IPS-11a (cell line): ENCODE data around the gene STX8.
"Not testable (repeated sequence)": the region's sequence is repeated elsewhere in the genome, so short reads cannot be mapped to it uniquely, and the experiment has no call there.

ENCODE experiments used
- H3K4me3 ChIP-seq: one replicate; pipeline ENCODE4 v1.5.1; 2013; ENCODE audit warnings: low read depth, low read length, control low read depth

The STX8 gene

DNA sequence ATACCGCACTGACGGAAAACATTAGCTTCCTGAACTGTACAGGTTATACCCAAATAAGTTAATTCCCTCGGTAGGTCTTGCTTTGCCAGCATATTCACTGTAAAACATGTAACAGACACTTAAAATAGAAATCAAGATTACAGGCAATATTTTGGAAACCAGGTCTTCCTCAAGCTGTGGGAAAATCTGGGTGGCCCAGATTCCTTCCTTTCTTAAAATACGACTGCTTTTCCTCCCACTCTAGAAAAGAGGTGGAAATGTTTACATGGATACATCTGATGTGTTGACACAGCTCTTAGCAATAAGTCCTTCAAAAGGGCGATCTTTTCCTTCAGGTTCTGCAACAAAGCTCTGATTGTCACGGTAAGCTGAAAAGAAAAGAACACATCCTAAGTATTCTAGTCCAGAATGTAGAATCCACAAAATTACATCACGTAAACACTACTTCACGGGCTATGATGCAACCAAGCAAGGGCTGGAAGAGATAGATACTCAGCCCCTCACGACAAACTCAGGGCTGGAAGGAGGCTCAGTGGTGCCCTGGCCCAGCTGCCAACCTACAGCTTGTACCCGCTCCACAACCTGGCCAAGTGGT, 18.4 kb downstream of the STX8 start:
- H3K4me3 ChIP-seq, result no peak overlapping the region

DNA sequence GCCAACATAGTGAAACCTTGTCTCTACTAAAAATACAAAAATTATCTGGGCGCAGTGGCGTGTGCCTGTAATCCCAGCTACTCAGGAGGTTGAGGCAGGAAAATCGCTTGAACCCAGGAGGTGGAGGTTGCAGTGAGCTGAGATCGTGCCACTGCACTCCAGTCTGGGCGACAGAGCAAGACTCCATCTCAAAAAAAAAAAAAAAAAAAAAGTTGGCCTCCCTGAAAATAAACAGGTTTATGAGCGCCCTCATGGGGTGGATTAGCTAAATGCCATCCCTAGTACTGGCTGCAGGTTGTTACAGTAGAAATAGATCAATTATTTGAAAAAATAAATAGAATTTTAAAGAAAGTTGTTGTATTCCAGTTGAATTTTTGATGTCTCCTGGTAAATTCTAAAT, 20.9 kb downstream of the STX8 start:
- not testable (repeated sequence) for H3K4me3 ChIP-seq

DNA sequence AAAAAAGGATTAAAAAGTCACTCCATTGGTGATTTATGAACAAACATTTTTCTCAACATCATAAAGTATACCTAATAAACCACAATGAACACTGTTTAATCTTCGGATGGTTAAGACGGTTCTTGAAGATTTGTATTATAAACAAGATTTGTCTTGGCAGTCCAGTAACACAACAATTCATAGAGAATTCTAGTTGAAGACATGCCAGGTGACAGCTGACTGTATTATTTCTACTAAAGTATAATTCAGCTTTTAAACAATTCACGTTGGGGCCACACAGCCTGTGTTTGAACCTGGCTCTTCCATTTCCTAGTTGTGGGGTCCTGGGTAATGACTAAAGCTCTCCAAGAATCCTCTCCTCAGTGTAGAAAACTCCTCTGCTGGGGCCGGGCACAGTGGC, 22.0 kb downstream of the STX8 start:
- H3K4me3 ChIP-seq, result no peak overlapping the region

DNA sequence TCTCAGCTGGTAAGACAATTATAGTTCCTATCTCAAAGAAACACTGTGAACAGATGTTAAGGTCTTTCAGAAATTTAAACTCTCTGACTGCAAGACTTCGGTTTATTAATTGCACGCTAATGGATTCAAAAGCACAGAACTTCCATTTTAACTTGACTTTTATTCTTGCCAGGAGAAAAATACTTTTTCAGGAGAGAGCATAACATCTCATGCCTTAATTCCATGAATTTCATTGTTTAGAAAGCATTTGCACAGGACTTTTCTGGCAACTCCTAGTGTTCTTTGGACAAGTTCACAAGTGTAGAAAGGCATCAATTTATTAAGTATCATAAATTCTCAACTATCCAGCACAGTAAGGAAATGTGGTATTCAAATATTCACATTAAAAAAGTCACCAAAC, 22.4 kb downstream of the STX8 start:
- H3K4me3 ChIP-seq, result no peak overlapping the region

DNA sequence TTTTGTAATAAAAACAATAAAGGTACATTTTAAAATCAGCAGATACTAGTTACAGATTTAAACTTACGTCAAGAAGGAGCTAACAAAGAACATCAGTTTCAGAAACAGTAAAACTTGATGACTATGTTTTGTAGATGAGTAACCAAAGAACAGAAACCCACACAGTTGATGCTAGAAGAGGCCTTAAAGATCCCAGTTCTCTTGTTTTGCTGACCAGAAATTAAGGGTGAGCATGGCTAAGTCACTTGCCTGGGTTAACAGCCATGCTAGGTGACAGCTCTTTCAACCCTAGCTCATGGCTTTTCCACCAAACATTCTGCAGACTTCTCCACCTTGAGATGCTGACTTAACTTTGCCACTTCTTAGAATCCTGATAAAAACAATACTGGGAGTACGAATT, 26.4 kb downstream of the STX8 start:
- no peak overlapping the region for H3K4me3 ChIP-seq

DNA sequence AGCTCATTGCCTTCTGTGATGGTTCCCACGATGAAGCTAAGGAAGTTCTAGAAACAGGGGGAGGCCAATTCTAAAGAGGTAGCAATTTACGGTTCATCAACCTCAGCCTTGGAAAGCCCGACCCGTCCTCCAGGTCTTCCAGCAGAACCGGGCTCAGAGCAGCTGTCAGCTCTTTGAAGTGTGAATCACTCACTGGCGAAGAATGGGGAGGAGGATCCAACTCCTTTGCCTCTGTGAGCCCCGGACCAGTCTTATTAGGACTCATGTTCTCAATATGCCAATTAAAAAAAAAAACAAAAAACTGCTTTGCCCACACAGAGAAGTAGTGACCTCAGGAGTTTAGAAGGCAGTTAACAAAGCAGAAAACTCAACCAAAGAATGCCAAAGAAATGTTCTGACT, 31.4 kb downstream of the STX8 start:
- H3K4me3 ChIP-seq, result no peak overlapping the region

DNA sequence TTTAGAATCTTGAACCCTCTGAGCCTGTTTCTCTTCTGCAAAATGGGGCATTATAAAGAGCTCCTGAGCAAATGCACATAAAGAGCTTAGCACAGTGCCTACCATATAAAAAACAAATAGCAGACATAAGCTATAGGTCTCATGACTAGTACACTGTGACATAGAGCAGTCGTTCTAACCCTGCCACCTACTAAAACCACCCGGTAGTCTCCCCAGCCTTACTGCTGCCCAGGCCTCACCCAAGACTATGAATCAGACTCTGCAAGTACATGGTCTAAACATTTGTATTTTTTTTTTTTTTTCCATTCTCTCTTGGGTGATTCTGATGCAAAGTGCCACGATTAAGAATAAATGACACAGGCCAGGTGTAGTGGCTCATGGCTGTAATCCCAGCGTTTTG, 33.9 kb downstream of the STX8 start:
- no peak overlapping the region for H3K4me3 ChIP-seq

DNA sequence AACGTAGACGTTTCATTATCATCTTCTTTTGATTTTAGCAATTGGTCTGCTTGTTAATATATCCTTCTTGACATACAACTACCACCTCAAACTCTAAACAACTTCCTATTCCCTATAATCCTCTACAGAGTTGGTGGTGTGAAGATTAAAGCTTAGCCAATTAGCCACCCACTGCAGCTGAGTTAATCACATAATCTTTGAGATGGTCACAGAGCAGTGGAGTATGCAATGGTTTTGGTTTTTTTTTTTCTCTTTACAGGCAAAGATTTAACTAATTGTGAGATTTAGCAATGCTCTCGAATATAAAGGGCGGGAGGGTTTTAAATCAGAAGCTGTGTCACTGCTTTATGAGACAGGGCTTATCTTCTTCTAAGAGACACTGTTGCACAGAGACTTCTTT, 37.0 kb downstream of the STX8 start:
- H3K4me3 ChIP-seq, result no peak overlapping the region

DNA sequence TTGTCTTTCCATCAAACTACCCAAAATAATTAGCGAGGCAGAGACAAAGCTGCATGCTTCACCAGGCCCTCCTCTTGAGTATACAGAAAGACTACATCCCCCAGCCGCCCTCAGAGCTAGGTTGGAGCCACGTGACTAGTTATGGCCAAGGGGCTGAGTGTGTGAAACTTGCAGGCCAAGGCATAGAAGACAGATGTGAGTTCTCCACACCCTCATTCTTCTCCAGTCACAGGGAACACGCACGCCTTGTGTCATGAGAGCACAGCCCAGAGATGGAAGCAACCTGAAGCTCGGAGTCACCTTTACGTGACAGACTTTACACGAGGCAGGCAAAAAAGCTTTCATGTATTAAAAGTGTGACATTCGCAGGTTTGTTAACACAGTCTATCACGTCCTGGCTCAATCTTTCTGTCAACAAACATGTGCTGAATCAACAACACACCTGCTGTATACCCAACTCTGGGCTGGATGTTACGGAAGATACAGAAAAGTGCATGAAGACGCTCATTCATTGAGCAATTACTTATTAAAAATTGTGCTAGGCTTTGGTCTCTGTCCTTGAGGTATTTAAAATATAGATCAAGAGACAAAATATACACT, 38.3 kb downstream of the STX8 start:
- no peak overlapping the region for H3K4me3 ChIP-seq

DNA sequence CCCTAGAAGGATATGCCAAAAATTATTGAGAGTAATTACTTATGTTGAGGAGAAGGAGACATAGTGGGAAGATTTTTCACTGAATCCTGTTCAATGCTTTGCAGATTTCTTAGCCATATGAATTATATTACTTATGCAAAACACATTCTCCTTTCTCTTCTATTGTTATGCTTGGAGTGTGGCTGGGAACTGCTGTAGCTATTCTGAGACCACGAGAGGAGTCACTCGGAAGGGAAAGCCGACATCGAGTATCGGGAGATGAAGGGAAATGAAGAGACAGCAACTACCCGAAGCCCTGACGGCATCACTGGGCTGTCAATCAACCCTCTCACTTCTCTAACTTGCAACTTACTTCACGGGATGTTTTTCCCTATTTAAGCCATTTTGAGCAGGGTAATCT, 39.6 kb downstream of the STX8 start:
- H3K4me3 ChIP-seq, result no peak overlapping the region

DNA sequence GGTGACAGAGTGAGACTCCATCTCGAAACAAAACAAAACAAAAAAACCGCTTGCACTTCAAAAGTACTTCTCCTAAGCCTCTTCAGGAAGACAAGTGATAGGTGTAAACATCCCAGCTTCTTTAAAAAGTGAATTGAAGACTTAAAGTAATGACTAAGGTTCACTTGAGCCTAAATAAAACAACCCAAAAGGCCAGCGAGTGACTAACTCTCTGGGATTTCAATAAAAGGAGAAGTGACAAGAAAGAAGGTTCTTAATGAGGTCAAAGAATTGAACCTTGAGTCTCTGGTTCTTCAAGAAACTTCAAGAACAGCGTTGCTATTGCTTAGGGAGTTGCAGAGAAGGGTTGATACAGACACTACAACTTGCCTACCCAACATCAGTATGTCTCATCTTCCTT, 42.2 kb downstream of the STX8 start:
- H3K4me3 ChIP-seq, result no peak overlapping the region

DNA sequence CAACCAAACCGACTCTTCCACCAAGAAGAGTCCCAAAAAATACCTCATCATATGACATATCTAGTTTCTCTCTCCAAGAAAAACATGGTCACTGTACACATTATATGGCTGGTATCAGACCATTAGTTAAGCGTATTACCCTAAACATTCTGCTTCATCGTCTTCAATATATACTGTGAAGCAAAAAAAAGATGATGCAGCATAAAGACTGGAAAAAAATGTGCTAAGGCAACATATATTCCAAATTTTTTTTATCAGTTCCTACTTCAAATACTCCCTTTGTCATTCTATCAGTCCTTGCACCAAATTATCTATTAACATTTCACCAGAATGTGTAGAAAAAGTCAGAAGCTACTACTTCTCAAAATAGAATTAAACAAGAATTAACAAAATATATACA, 42.9 kb downstream of the STX8 start:
- H3K4me3 ChIP-seq, result no peak overlapping the region

DNA sequence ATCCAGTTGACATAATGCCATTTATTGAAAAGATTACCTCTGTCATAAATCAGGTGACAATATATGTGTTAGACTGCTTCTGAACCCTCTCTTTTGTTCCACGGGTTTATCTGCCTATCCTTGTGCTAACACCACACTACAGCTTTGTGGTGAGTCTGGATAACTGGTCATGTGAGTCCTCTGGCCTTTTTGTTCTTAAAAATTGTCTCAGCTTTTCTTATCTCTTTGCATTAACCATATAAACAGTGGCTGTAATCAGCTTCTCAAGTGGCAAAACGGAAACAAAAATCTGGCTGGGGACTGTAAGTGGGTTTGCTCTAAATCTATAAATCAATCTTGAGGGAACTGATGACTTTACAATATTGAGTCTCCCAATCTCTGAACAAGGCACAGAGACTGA, 44.6 kb downstream of the STX8 start:
- no peak overlapping the region for H3K4me3 ChIP-seq

DNA sequence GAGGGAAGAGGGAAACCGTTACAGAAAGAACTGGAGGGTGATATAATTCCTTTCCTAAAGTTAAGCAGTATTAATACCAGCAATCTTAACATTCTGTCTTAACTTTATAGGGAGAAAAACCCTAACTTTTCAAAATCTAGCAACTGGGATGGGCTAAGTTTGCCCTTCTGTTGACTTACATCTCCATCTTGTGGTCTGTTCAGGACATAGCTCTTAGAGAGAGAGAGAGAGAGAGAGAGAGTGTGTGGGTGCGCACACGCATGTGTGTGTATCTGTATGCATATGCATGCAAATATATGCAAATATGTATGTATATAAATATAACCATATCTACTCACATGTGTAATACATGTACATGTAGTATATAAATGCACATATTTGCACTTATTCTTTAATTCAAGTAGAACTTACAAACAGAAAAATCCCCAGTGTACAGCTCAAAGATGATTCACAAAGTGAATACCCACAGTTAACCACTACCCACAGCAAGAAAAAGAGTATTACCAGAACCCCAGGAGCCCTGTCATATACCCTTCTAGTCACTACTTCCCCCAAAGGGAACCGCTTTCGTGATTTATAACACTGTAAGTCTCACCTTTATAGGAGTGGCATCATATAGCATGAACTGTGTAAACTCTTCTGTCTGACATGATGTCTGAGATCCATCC, 46.5 kb downstream of the STX8 start:
- H3K4me3 ChIP-seq, result no peak overlapping the region

DNA sequence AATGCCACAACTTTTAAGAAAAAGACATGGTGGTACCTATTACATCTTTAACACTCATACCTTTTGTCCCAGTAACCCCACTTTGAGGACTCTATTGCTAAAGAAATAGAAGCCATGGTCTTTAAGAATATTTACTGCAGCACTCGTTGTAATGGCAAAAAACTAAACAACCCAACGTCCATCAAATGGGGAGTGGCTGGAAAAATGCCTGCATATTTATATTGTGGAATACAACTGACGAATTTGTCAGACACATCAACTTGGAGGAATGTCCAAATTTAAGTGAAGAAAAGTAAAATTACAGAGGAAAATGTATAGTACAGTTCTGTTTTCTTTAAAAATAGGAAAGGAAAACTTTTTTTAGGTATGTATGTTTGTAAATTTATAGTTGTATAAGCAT, 47.8 kb downstream of the STX8 start:
- H3K4me3 ChIP-seq, result no peak overlapping the region

DNA sequence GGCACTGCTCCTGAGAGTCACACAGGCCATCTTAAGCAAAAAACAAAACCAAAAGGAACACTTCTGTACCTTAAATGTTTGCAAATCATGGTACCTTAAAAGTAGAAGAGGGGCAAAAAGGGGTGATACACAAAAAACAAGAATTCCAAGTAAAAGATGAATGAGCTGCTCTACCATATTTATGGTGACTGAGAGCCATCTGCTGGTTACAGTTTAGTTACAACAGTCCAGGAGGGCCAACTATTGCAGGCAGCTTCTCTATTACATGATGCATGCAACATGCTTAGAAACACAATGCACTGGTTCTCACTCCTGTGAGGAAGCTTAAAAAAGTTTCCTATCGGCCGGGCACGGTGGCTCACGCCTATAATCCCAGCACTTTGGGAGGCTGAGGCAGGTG, 53.5 kb downstream of the STX8 start:
- H3K4me3 ChIP-seq, result no peak overlapping the region

DNA sequence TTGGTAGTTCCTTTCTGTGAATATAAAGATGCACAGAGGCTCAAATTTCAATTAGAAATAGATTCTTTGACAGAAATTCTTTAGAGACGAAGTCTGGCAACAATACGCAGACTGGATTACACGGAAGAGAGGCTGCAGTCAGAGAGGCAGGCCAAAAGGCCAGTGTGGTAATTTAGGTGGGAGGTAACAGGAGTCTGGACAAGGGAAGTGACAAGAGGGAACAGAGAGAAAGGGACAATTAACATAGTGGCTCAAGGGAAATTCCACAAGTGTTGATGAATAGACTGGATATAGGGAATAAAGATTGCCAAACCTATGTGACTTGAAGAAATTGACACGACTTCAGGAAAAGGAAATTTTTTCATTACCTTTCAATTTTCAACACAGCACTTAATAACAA, 54.6 kb downstream of the STX8 start:
- no peak overlapping the region for H3K4me3 ChIP-seq

DNA sequence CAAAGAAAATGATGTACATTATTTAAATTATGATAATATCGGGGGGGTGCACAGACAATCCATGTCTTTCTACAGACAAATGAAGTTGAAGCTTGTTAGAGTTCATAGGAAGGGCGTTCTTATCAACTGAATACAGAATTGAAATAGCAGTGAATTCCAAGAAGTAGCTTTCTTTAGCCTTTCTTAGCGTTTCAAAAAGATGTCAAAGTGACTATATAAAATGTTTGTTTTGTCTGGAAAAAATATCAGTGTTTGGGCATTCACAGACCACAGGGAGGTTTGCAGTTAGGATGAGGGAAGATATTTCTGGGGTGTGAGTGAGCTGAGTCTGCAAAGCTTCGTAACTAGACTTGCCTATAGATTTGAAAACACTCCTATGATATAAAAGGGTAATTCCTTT, 55.0 kb downstream of the STX8 start:
- H3K4me3 ChIP-seq, result no peak overlapping the region

DNA sequence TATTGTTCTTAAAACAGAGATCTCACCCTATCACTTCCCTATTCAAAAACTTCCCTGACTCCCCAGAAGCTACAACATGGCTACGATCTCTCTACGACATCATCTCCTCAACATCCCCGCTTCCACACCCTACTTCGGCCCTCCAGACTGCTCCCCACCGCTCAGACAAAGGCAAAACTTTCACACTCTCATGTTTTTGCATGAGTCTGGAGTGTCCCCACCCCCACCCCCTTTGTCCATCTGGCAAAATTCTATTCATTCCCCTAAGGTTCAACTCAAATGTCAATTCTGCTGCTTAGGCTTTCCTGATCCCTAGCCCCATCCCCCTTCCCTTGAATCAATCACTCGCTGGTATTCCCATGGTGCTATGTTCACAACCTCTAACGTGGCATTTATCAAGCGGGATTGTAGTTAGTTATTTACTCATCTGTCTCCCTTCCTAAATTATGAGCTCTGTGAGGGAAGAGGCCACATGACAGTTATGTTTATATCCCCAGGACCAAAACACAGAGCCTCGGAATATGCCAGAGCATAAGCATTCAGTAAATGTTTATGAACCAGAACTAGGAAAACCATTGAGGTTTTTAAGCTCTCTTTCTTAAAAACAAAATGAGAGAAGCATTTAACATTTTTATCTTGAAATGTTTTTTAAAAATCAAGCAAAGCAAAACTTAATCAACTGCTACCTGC, 55.9 kb downstream of the STX8 start:
- no peak overlapping the region for H3K4me3 ChIP-seq

DNA sequence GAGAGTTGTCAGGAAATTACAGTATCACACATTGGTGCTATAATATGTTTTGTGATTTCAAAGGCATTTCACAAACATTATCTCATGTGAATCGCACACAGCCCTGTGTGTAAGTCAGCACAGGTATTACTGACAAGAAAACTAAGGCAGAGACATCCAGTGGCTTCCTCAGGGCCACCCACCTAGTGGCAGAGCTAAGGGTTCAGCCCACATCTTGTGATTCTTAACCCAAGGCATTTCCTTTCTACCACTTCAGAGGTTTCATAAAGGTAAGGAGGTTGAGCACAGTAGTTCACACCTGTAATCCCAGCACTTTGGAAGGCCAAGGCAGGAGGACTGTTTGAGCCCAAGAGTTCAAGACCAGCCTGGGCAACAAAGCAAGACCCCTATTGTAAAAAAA, 58.2 kb downstream of the STX8 start:
- no peak overlapping the region for H3K4me3 ChIP-seq

DNA sequence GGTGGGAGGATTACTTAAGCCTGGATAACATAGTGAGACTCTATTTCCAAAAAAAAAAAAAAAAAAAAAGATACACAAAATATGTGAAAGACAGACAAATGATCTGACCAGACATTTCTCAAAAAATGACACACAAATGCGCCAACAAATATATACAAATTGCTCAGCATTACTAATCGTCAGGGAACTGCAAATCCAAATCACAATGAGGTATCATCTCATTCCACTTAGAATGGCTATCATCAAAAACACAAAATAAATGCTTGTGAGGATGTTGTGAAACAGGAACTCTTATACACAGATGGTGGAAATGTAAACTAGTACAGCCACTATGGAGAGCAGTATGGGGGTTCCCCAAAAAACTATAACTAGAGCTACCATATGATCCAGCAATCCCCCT, 62.4 kb downstream of the STX8 start:
- no peak overlapping the region for H3K4me3 ChIP-seq
